GM18511 (cell line): ENCODE results near the gene TMCC3.

Experiments
- ATAC-seq: cut with Tn5 transposase; IDR thresholded peaks from one replicate; pipeline ENCODE4 v1.9.1; 2021; ENCODE audit warnings: mild to moderate bottlenecking, moderate library complexity; ENCODE audit not compliant: unreplicated experiment

The TMCC3 gene

DNA sequence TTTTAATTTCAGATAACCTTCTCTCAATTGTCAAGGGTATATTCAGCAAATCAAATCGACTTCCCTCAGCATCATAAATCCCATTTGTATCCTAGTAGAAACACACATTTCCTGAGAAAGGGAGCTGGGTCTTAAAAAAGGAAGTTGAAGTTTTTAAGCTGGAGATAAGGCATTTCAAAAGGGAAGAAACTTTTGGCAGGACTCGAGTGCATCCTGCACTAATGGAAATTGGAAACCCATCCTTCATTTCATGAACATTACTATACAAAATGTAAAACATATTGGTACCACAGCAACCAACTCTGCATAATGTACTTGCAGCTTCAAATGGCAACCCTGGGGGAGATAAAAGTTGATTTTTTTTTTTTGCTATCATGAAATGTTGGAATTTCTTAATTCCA is 23.7 kb upstream of the TMCC3 start:
- no peak for ATAC-seq

- no peak for ATAC-seq
Observed at GRCh38 chr12:94673496-94673895, 23.1 kb upstream of the TMCC3 start.

GRCh38 chr12:94671917-94672316 is 21.6 kb upstream of the TMCC3 start:
- ATAC-seq = no peak

DNA sequence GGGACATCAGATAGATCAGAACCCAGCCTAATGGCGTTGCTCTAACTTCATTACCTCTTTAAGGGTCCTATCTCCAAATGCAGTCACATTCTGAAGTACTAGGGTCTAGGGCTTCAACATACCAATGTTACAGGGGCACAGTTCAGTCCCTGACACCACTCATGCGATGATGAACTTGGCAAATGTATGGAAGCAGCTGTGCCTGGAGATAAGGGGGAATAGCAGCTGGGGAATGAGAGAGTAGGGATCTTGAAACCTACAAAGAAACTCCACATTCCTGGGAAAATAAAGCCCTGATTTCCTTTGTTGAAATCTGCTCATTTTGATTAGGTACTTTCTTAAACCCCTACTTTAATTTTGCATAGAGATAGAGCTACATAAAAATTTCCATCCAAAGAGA is 20.5 kb upstream of the TMCC3 start:
- no peak for ATAC-seq

DNA sequence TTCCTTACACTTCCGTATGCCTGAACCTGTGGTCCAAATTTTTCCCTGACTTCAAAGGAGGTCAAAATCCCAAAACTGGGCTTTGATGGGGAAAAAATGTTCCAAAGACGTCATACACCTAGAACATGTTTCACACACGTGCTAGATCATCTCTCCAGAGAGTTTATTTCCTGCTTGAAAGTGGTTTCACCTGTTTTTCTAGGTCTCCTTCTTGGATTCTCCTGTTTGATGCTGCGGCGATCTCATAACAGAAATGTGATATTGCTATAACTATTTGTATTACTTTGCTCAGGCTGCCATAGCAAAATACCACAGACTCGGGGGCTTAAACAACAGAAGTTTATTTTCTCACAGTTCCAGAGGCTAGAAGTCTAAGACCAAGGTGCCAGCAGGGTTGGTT is 19.7 kb upstream of the TMCC3 start:
- ATAC-seq = no peak

DNA sequence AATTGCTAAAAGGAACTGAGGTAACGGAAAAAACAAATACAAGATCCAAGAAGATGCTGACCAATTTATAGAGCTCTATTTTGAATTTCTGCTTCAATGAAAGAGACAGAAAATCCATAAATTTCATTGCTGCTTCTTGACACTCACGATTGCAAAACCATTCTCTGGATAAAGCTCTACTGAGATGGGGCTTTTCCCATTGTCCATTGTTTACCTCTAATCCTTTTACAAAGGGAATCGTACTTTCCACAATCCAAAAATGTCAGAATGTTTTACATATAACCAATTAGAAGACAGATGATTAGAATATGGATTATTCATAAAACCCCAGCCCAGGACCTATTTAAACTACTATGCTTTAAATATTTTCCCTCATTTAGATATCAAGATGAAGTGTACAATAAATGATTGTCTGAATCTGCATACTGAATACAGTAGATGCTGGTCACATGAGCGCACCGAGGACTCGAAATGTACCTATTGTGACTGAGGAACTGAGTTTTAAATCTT is 16.7 kb upstream of the TMCC3 start:
- no peak for ATAC-seq

DNA sequence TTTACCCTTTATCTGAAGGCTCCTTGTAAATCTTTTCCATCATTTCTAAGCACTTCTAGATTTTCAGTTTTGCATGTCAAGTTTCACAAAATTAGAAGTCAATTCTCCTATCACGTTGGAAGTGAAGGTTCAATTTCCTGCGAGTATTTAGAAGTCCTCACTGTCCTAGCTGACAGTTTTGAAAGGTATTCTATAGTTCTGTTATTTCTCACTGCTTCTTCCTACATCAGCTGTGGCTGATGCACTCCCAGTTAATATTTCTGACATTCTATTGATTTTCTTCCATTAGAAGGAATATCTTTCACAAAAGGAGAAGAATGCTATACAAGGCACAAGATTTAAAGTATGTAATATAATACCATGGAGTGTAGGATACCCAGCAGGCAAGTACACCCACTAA is 15.8 kb upstream of the TMCC3 start:
- no peak for ATAC-seq

DNA sequence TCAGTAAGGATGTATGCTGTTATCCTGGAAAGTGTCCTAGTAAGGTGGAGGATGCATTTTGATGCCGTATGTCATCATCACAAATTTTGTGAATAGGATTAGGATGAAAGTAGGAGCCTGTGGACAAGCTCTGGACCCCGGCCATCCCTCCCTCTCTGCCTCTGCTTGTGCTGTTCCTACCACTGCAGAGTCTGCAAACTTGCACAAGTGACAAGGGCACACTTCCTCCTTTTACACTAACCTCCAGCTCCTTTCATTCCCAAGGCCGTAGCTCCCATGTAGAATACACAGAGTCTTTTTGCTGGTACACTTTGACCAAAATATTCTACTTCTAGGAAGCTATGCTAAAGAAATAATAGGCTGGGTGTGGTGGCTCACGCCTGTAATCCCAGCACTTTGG is 13.3 kb upstream of the TMCC3 start:
- no peak for ATAC-seq

GRCh38 chr12:94663071-94663470 is 12.7 kb upstream of the TMCC3 start:
- no peak for ATAC-seq

DNA sequence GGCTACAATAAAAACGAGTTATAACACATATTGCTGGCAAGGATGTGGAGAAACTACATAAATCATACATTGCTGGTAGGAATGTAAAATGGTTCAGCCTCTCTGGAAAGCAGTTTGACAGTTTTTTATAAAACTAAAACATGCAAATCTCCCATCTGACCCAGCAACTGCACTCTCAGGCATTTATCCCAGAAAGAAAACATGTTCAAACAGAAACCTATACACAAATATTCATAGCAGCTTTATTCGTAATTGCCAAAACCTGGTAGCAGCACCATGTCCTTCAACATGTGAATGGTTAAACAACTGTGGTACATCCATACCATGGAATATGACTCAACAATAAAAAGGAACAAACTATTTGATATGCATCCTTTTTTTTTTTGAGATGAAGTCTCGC is 10.1 kb upstream of the TMCC3 start:
- ATAC-seq = no peak

DNA sequence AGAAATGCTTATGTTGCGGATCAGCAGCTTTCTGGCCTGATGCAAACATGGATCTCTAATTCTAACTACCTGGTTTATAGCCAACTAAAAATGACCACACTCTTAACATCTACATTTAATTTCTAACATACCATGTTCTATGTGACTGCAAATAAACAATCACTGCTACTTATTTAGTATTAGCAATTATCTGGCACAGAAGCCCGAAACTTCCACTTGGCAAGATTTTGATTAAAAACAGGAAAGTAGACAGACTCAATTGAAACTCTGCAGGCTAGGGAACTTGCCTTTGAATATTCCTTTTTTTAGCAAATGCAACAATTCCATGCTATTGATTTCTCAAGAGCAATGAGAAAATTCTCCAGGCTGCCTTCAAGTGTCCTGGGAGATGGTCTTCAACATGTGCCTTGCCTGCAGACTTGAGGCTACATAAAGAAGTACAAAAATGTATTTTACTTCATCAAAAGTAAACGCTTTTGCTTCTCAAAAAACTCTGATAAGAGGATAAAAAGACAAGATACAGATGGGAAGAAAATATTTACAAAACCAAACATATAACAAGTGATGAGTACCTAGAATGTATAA is 9.1 kb upstream of the TMCC3 start:
- no peak for ATAC-seq

DNA sequence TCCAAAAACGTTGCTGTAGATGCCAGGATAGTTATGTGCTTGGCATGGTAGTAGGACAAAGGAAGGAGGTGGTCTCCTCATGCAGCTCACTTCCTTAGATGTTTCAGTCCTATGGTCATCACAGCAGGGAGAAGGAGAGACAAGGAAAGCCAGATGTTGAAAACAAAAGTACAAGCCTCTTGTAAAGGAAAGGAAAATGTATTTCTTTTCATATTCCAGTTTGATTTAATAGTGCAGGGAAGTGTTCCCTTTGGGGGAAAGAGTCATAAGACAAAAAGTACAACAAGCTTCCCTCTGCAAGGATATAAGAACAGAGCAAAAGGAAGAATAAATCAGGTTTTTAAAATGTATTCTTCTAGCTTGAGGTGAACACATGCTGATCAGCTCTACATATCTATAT is 8.6 kb upstream of the TMCC3 start:
- ATAC-seq = no peak

GRCh38 chr12:94656556-94656955 is 6.2 kb upstream of the TMCC3 start:
- no peak for ATAC-seq

GRCh38 chr12:94649349-94650142 is 811 bp downstream of the TMCC3 start:
- ATAC-seq = peak; percentile 56

GRCh38 chr12:94648578-94648977 is 1.8 kb downstream of the TMCC3 start:
- ATAC-seq = no peak

DNA sequence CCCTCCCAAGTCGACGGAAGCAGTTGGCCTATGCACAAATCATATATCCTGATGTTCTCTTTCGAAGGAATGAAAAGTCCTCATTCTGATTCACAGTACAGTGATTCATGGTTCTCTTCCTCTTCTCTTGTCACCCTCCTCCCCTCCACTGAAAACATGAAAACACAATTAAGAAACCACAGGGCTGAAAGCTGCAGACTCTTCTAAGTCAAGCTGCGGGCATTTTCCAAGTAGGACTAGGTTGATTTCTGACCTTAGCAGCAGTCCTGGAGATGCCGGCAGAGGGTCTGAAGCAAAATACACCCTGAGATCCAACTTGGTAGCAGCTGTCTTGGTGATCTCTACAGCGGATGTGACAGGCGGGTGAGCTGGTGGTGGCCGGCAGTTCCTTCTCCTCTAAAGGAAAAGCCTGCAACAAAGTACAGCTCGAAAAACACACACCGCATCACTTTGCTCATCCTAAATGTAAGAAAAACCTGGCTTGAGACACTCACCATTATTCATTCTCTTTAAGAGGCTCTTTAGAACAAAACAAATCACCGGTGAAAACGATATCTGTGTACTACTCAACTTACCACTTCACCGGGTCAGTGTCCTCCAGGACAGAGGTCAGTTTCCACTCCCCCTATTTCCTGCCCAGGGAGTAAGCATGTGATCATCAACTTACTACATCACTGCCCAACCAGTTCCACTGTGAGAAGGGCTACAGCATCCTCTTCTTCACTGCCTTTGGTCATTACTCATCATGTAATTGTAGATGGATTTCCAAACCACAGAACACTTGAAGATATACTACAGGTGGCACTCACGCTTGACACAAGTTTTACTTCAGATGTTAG is 6.0 kb downstream of the TMCC3 start:
- ATAC-seq = peak; percentile 54

DNA sequence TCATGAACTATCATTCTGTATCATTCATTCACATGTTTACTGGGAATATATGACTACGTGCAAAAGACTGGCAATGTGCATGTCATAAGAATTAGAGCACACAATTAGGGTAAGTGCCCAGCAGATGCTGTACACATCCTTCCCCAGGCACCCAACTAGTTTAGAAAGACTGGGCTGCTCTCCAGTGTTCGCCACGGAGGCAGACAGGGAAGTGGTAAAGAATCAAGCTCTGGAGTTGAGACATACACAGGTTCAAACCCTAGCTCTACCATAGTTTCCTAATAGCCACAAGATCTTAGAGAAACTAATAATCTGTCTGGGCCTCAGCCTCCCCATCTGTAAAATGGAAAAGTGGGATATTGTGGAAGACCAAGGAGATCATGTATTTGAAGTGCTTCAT is 6.8 kb downstream of the TMCC3 start:
- ATAC-seq = no peak

GRCh38 chr12:94641283-94641682 is 9.1 kb downstream of the TMCC3 start:
- no peak for ATAC-seq

DNA sequence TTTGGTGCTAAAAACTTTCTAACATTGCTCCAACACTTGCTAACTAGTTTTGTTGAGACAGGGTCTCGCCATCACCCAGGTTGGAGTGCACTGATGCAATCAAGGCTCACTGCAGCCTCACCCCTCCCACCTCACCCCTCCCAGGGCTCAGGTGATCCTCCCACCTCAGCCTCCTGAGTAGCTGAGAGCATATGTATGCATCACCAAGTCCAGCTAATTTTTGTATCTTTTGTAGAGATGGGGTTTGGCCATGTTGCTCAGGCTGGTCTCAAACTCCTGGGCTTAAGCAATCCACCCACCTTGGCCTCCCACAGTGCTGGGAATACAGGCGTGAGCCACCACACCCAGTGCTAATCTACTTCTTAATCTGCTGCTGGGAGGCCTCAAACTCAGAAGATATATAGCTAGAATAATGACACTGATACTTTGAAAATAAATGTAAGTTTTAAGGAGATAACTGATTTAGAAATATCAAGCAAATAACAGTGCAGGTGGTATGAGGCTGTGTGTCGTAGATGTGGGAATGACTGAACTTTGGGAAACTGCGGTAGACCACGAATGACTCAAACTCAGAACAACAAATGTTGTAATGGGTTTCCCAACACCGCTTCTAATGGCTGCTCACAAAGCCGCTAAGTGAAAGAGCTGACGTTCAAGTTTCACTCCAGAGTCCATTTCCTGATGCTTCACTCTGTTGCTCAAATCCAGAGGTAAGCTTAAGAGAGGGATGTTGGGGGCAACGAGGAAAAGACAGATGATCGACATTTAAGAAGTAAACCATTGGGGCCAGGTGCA is 10.0 kb downstream of the TMCC3 start:
- peak; percentile 67 for ATAC-seq

- ATAC-seq = no peak
Observed at GRCh38 chr12:94638521-94638920, 11.8 kb downstream of the TMCC3 start.
